ENCODE measurements around the gene MIDN. TPM values are rescaled to one million over a fixed set of nuclear protein-coding genes. Genes with fewer than 3 reads are reported as not detected.

The MIDN gene
- polyA plus RNA-seq, 1 donor from 2014 or later: 24.8 TPM

DNA sequence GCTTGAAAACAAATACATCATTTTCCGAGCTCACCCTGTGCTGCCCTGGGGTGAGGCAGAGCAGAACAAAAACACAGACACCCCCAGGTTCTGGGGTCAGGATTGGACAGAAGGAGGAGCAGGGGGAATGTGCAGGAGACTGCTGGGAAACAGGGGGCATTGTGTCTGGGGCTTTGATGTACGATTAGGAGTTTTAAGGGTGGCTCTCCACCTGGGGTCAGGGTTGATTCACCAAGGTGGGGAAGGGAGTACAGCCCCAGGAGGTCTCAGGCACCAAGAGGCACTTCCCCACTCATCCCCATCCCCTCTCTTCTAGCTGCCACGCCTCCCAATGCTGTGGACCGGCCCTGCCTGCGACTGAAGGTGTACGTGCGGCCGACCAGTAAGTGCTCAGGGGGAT lies 49.9 kb downstream of the MIDN start:
- Histone ChIP-seq H3K9ac (ENCODE audit: low read length) (no peak overlapping the region), H3K9me2 (ENCODE audit: insufficient read depth, low read length) (no peaks in the 10 kb centered on the region), H3F3A (ENCODE audit: insufficient read depth, low read length, poor library complexity, severe bottlenecking) (no peaks in the 10 kb centered on the region), H3K27me3 (ENCODE audit: insufficient read depth, low read depth, low read length) (no peaks in the 10 kb centered on the region), H3K9me3 (ENCODE audit: low read length) (no peaks in the 10 kb centered on the region), H2AFZ (ENCODE audit: low read depth, low read length) (no peak overlapping the region), H4K20me1 (ENCODE audit: insufficient read depth) (no peaks in the 10 kb centered on the region), H3K79me2 (replicated peaks; ENCODE audit: insufficient read depth, low read length) (no peaks in the 10 kb centered on the region), H3K4me2 (ENCODE audit: low read length) (no peak overlapping the region), H3K4me3 (ENCODE audit: low read length) (no peak overlapping the region), H3K27ac (ENCODE audit: low read length) (no peak overlapping the region), H3K36me3 (ENCODE audit: insufficient read depth, low read length) (no peaks in the 10 kb centered on the region)
- TF ChIP-seq EP300 (conservative IDR thresholded peaks at IDR 0.05; ENCODE audit: poor library complexity, severe bottlenecking) (no peak), CTCF (IDR thresholded peaks at IDR 0.05; ENCODE audit: poor library complexity, severe bottlenecking) (no peak), RAD21 (conservative IDR thresholded peaks at IDR 0.05) (no peak), REST (IDR thresholded peaks at IDR 0.05; ENCODE audit: borderline replicate concordance) (no peak), POLR2AphosphoS5 (IDR thresholded peaks at IDR 0.05) (no peak), MXI1 (conservative IDR thresholded peaks at IDR 0.05; ENCODE audit: poor library complexity, severe bottlenecking) (no peak)

DNA sequence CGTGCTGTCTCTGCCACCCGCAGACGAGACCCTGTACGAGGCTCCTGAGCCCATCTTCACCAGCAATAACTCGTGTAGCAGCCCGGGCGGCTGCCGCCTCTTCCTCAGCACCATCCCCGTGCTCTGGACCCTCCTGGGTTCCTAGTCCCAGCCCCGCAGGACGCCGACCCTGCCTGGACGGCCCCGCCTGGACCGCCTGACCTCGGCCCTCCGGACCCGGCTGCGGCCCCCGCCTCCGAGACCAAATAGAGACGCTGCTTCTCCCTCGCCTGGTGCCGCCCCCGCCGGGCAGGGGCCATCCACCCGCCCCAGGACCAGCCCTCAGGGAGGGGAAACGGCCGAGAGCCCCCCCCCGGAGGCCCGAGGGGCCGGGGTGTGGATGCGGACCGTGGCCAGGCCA lies 51.4 kb downstream of the MIDN start:
- Histone ChIP-seq H3K9me2 (ENCODE audit: insufficient read depth, low read length) (no peaks in the 10 kb centered on the region), H3K9me3 (ENCODE audit: low read length) (no peaks in the 10 kb centered on the region), H4K20me1 (ENCODE audit: insufficient read depth) (no peaks in the 10 kb centered on the region), H3K4me3 (ENCODE audit: low read length) (no peak overlapping the region), H3K4me2 (ENCODE audit: low read length) (no peak overlapping the region), H3F3A (ENCODE audit: insufficient read depth, low read length, poor library complexity, severe bottlenecking) (no peaks in the 10 kb centered on the region), H3K9ac (ENCODE audit: low read length) (no peak overlapping the region), H3K27ac (ENCODE audit: low read length) (no peak overlapping the region), H3K36me3 (ENCODE audit: insufficient read depth, low read length) (no peaks in the 10 kb centered on the region), H3K79me2 (replicated peaks; ENCODE audit: insufficient read depth, low read length) (no peaks in the 10 kb centered on the region), H3K27me3 (ENCODE audit: insufficient read depth, low read depth, low read length) (no peaks in the 10 kb centered on the region), H2AFZ (ENCODE audit: low read depth, low read length) (no peak overlapping the region)
- TF ChIP-seq TAF1 (IDR thresholded peaks at IDR 0.05; ENCODE audit: low read depth) (no peak), POLR2AphosphoS5 (IDR thresholded peaks at IDR 0.05) (no peak), RAD21 (conservative IDR thresholded peaks at IDR 0.05) (no peak), REST (IDR thresholded peaks at IDR 0.05; ENCODE audit: borderline replicate concordance) (no peak), EP300 (conservative IDR thresholded peaks at IDR 0.05; ENCODE audit: poor library complexity, severe bottlenecking) (no peak), EZH2 (IDR thresholded peaks at IDR 0.05; ENCODE audit: borderline replicate concordance, insufficient read depth, low read length, poor library complexity, severe bottlenecking) (no peak), CTCF (IDR thresholded peaks at IDR 0.05; ENCODE audit: poor library complexity, severe bottlenecking) (no peak), MXI1 (conservative IDR thresholded peaks at IDR 0.05; ENCODE audit: poor library complexity, severe bottlenecking) (no peak), SMC3 (conservative IDR thresholded peaks at IDR 0.05; ENCODE audit: poor library complexity) (no peak)
